Activated gamma-delta T cell treated with Interleukin-2 at 50 U/mL for 16 hours (primary cell): ENCODE results near the gene RANBP3L.

Source experiments
- DNase-seq: peaks from one replicate; pipeline ENCODE4 v3.0.0-alpha.2; 2020

Gene RANBP3L

GRCh38 chr5:36242534-36243485, 58.9 kb downstream of the RANBP3L start:
- no peak for DNase-seq

DNA sequence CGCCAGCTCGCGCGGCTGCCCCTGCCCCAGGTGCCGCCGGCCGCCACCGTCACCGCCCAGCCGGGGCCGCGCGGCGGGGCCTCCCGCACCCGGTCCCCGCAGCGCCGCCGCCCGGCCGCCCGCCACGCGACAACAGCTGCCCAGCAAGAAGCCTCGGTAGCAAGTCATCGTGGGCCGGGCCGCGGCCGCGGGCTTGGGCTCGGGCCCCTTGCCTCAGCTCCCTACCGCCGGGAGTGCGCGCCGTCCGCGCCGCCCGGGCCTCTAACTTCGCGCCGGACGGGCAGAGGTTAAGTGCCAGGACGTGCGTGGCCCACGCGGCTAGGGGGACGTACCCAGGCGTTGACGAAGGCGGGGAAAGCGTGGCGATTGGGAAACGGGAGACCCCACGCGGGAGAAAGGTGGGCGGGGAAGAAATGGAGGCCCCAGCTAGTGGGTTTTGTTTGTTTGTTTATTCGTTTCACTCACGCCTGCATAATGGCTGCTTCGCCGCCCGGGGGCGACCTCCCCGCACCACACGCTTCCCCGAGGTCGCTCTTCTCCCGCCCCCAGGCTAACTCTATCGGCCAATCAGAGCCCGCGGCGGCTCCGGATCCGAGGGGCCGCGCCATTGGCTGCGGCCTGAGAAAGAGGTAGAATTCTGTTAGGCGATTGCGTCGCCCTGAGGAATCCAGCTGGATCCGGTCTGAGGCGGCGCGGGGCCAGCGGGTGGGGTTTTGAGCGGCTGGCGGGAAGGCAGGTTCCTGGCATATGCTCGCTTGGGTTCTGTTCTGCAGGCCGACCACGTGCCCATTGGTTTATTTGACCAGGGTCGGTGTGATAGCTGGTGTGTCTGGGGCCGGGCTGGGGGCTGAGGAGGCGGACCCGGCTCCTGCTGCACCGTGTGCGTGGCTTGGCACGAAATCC, 59.8 kb downstream of the RANBP3L start, which contains the start of gene NADK2:
Gene NADK2 (minus strand): TSS at position 295 of the 903 bp plus-strand sequence. CDS start 127 bp downstream, at position 168.
- DNase-seq, result peak; percentile 92

DNA sequence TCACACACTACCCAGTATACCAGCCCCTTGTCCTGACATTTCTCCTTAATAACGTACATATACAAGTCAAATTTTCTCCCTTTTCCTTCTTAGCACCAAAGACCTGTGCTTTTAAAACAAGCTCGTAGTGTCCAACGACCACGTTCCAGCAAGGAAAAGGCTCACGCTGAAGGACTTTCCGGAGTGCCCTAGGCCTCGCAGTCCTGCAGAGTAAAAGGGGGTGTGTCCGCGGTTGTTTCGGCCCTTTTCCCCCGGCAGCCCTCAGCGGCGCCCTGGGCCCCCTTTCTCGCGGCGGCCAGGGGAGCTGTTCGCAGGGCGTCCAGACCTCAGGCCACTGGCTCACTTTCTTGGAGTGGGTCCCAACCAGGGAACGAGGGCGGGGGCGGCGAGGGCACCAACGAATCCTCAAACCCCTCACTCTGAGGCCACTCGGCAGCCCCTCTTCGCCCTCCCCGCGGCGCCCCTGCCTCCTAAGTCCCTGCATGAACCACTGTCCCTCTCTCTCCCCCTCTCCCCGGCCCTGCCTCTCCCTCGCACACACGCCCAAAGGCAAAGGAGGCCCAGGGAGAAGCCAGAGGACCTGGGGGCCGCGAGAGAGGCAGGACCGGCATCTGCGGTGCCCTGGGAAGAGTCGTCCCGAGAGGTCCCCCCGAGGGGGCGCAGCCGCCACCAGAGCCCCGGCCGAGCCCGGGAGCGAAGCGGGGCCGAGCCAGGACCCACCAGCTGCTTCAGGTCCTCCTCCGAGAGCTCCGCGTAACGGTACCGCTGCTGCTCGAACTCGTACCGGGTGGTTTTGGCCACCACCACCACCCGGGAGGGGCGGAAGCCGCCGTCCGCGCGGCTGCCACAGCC, 60.7 kb downstream of the RANBP3L start:
- DNase-seq, result peak; percentile 36

GRCh38 chr5:36239370-36240293, 62.1 kb downstream of the RANBP3L start:
- DNase-seq, result no peak

DNA sequence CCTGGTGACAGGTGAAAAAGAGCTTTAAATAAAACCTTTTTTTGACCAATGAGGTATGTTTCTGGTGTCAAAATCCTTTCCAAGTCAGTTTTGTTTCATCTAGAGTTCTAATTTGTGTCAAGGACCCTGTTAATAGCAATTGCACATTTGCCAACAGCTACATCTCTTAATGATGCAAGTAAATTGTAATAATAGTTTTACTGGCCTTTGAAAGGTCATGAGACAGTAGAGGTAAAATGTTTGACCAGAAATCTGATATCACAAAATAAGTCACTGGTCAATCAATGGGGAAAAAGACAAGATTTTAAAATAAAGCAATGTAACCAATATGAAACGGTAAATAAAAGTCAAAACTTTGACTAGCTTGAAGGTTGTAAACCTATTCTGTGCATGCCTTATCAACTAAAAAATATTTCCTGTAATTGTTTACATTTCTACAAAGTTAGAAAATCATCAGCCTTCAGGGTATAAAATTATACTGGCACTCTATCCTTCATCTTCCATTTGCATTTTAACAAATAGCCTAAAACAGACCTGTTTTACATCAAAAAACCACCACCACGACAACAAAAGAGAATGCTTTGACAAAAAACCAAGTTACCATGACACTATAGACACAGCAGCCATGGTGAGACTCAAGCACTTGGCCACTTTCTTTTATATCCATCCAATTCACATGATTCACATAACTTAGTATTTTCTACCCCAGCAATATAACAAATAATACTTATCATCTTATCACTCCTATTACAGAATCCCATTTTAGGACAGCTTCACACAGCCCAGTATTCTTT, 63.0 kb downstream of the RANBP3L start:
- DNase-seq, result no peak

GRCh38 chr5:36237751-36238150, 64.0 kb downstream of the RANBP3L start:
- no peak for DNase-seq

DNA sequence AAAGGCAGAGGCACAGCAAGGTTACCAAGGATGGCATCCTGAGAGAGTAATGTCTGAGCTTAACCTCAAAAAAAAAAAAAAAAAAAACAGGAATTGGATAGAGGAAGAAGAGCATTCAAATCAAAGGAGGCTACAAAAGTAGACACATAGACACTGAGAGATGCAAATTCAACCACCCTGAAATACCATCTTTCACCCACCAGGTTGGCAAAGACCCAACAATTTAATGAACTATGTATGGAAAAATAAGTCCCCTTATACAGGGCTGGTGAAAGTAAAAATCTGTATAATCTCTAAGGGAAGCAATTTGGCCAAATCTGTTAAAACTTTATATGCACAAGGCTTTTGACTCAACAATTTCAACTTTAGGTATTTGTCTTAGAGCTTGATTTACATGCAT, 64.9 kb downstream of the RANBP3L start:
- no peak for DNase-seq

- no peak for DNase-seq
Measured at GRCh38 chr5:36232533-36232932, 69.2 kb downstream of the RANBP3L start.

DNA sequence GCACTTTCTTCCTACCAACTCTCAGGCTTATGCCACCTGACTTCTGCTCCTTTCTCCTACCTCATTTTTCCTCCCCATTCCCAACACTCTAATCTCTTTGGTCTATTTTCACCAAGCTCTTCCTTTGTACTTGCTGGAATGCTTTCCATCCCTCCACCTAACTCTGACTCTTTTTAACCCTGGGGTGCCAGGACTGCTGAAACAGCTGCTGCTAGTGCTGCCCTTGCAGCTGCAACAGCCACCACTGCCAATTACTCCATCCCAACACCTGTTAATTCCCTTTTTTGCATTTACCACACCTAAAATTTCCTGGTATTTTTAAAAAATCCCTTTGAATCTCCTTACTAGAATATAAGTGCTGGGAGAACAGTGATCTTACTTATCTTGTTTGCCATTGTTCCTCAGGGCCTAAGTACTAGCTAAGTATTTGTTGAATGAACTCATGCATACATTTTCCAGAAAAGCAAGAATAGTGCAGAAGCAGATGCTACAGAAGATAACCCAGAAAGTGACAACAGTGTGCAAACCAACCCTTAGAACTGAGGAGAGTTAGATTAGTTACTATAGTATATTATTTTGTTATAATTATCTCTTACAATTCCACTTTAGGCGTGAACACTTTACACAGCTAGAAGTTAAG, 71.4 kb downstream of the RANBP3L start:
- no peak for DNase-seq

DNA sequence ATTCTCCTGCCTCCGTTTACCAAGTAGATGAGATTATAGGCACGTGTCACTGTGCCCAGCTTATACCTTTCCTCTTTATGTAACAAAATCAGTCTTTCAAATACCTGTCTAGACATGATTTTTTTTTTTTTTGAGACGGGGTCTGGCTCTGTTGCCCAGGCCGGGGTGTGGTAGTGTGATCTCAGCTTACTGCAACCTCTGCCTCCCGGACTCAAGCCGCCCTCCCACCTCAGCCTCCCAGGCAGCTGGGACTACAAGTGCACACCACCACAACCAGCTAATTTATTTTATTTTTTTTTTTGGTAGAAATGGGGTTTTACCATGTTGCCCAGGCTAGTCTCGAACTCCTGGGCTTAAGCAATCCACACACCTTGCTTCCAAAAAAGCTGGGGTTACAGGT, 73.2 kb downstream of the RANBP3L start:
- no peak for DNase-seq

GRCh38 chr5:36227046-36227445, 74.7 kb downstream of the RANBP3L start:
- no peak for DNase-seq

GRCh38 chr5:36222620-36223019, 79.1 kb downstream of the RANBP3L start:
- no peak for DNase-seq

DNA sequence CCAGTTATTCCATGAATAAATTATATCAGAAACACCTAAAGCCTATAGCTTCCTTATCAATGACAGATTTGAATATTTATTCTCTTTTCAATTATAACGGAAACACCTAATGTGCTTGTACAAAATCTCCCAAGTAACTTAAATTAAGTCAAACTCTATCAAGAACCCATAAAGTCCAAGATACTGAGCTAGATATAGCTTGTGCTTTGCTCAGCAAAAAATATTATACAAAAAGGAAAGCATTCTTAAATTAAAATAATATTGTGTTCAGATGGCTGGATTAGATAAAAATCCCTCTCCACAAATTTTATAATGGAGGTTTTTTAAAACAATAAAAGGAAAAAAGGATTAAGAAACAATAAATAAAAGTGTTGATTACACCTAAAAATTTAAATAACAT, 83.7 kb downstream of the RANBP3L start:
- DNase-seq, result no peak

GRCh38 chr5:36217567-36217966, 84.1 kb downstream of the RANBP3L start:
- DNase-seq, result no peak

GRCh38 chr5:36215910-36216309, 85.8 kb downstream of the RANBP3L start:
- DNase-seq, result no peak

DNA sequence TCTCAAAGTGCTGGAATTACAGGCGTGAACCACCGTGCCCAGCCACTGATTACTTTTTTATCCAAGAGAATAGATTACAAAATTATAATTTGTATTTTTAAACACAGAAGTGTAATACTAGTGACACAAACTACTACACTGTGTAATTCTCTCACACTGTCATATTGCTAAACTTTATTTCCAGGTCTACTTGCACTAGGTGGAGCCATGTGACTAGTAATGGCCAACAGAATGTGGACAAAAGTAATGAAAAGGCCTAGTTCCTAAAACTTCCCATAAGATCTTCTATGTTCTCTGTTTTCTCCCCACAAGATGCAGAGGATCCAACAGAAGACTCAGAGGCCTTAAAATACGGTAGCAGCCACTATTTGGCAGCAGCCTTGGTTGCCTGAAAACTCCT, 87.3 kb downstream of the RANBP3L start:
- DNase-seq, result no peak

- no peak for DNase-seq
Measured at GRCh38 chr5:36209664-36210063, 92.0 kb downstream of the RANBP3L start.

GRCh38 chr5:36208786-36209185, 92.9 kb downstream of the RANBP3L start:
- no peak for DNase-seq

GRCh38 chr5:36206913-36207312, 94.8 kb downstream of the RANBP3L start:
- no peak for DNase-seq

GRCh38 chr5:36205329-36205728, 96.4 kb downstream of the RANBP3L start:
- no peak for DNase-seq
